Omental fat pad (tissue), 4 donors: Measurements from ENCODE around the gene ZGRF1. TPM values are rescaled to one million over a fixed set of nuclear protein-coding genes. Genes with fewer than 3 reads are reported as not detected.
"Not testable (repeated sequence)": the region's sequence is repeated elsewhere in the genome, so short reads cannot be mapped to it uniquely, and the experiment has no call there.

Experiments used
- ATAC-seq: fragments of 150-250 bp; one replicate; pipeline ENCODE4 v1.9.1; 2016; ENCODE audit warnings: mild to moderate bottlenecking, moderate library complexity; ENCODE audit not compliant: low FRiP score
- DNase-seq: peaks from one replicate; pipeline ENCODE4 v3.0.0-alpha.2; 2019; ENCODE audit warnings: low spot score
- total RNA-seq, 4 donors: library from RNA; depleted of rRNA; stranded (reverse); fragments of >200 nt; gene quantifications; one replicate each; pipeline ENCODE4 v1.1.0, GENCODE V29; 2016
- TF ChIP-seq, protein P1 (sequence below), 3 donors: fragments of 450-650 bp; IDR thresholded peaks; one replicate each; pipeline ENCODE4 v1.5.1; 2016 to 2017; ENCODE audit warnings: antibody characterized with exemption in 3 of 3, mild to moderate bottlenecking in 3 of 3, moderate library complexity in 2 of 3

The ZGRF1 gene
- total RNA-seq, 4 donors from 2014 or later = 2.9 to 10.4 (median 4.0) TPM

DNA sequence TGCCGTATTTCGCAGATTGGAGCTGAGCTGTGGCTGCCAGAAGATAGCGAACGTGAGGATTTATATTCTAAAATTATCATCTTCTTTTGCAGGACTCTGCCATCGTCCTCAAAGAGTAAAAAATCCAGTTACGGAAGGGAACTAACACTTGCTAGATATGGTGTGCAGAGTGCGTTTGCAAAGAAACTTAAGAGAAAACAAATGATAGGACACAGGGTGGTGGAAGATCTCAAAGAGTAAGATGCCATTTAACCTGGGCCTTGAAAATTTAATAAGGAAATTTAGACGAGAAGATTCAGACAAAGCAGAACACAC is 800 bp upstream of the ZGRF1 start:
- DNase-seq (no peak), ATAC-seq (no peak)
- TF ChIP-seq, protein P1, sequence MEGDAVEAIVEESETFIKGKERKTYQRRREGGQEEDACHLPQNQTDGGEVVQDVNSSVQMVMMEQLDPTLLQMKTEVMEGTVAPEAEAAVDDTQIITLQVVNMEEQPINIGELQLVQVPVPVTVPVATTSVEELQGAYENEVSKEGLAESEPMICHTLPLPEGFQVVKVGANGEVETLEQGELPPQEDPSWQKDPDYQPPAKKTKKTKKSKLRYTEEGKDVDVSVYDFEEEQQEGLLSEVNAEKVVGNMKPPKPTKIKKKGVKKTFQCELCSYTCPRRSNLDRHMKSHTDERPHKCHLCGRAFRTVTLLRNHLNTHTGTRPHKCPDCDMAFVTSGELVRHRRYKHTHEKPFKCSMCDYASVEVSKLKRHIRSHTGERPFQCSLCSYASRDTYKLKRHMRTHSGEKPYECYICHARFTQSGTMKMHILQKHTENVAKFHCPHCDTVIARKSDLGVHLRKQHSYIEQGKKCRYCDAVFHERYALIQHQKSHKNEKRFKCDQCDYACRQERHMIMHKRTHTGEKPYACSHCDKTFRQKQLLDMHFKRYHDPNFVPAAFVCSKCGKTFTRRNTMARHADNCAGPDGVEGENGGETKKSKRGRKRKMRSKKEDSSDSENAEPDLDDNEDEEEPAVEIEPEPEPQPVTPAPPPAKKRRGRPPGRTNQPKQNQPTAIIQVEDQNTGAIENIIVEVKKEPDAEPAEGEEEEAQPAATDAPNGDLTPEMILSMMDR (IDR thresholded peaks at IDR 0.05) = no peak

DNA sequence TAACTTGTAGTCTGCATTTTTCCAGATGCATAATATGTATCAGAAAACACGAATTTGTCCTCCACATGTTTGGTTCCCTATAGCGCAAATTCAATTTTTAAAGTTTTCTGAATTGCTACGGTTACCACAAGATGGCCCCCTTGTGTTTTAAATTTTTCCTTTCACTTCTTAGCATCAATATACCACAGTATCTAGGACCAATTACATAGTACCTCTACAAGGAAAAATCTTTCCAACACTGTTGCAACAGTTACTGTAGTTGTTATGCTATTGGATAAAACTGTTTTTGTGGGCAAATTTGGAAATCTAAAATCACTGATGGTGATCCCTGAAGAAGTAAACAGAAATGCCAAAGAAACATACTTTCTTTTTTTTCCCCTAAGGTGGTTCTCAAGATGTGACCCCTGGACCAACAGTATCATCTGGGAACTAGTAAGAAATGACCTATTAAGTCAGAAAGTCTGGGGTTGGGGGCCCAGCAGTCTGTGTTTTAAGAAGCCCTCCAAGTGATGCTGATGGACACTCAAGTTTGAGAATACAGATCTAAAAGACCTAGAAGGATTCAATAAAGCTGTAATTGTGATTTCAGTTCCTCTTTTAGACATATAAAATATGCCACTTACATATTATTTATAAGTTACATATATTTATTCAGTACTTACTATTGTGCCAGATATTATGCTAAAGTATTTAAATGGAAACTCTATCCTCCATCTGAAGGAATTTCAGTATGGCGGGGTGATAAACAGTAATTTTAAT is 3.1 kb downstream of the ZGRF1 start:
- no peak for DNase-seq
- ATAC-seq = no peak
- TF ChIP-seq, protein P1 (IDR thresholded peaks at IDR 0.05) = no peak

DNA sequence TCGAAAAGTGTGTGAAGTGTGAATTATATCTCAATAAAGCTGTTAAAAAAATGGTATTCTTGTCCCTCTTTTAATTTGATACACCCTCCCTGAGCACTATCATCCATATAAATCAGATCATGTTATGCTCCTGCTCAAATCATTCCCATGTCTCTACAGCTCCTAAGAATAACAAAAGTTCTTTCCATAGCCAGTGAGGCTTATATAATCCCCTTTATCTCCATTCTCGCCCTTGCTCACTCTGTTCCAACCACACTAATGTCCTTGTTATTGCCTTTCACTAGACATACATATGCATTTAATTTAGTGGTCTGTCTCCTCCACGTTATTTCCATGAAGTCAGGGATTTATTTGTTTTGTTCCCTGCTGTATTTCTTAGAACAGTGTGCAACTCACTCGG is 10.5 kb downstream of the ZGRF1 start:
- ATAC-seq (no peak), DNase-seq (no peak)
- TF ChIP-seq, protein P1 (IDR thresholded peaks at IDR 0.05) = no peak

DNA sequence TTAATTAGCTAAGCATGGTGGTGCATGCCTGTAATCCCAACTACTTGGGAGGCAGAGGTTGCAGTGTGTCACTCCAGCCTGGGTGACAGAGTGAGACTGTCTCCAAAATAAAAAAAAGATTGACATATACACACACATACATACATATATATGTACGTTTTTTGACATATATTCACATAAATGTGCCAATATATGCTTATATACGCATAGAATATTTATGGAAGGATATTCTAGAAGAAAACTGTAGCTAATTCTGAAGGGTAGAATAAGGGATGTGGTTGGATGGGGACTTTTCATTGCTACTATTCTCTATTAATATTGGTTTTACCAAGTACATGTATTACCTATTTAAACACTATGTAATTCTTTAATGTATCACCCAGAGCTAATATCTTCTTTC is 19.7 kb downstream of the ZGRF1 start:
- DNase-seq (no peak), ATAC-seq (no peak)
- TF ChIP-seq, protein P1 (IDR thresholded peaks at IDR 0.05) = no peak

DNA sequence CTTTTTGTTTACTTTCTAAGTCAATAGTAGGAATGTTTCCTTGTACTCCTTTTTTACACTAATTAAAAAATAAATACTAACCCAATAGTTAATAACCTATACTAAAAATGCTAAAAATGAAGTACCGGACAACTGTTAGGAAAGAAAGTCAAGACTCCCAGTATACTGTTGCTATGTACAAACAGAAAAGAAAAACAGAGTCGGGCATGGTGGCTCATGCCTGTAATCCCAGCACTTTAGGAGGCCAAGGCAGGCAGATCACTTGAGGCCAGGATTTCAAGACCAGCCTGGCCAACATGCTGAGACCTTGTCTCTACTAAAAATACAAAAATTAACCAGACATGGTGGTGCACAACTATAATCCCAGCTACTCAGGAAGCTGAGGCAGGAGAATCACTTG is 23.9 kb downstream of the ZGRF1 start:
- ATAC-seq, DNase-seq: not testable (repeated sequence)

DNA sequence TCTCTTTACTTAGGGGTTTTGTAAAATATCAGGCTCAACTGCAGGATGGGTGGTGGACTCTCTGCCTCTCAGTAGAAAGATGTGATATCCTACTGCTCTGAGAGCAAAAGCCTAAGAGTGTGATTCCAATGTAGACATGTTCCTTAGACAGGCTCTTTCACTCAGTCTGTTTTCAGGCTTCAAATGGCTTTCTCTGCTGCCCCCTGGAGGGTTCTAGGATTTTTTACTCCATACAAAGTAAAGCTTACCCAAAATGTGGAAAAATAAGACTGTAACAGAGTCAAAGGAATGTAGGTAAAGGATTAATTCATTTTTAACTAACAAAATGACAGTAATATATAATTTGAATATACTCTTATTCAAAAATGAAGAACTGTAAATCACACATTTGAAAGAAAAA is 32.1 kb downstream of the ZGRF1 start:
- ATAC-seq = no peak
- TF ChIP-seq, protein P1 (IDR thresholded peaks at IDR 0.05) = no peak
- DNase-seq = no peak

DNA sequence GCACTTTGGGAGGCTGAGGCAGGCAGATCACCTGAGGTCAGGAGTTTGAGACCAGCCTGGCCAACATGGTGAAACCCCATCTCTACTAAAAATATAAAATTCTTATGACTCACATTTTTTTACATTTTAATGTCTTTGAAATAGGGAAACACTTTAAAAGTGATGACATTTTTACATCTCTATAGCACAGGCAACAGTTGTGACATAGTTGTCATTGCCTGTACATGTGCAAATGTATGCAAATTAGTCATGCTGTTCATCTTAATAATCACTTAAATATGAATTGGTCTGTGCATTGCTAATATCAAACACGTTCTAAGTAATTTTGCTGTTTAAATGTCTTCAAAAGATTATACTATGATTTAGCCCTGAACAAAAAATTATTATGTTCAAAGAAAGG is 41.7 kb downstream of the ZGRF1 start:
- ATAC-seq (no peak), DNase-seq (no peak)
- TF ChIP-seq, protein P1 (IDR thresholded peaks at IDR 0.05) = no peak
